GM18520 (cell line): ENCODE measurements around the gene NSMCE4A.
"Not testable (repeated sequence)": the region's sequence is repeated elsewhere in the genome, so short reads cannot be mapped to it uniquely, and the experiment has no call there.

ENCODE experiments used
- ATAC-seq: cut with Tn5 transposase; IDR thresholded peaks from one replicate; pipeline ENCODE4 v1.9.1; 2021; ENCODE audit not compliant: unreplicated experiment

NSMCE4A gene

GRCh38 chr10:121942749-121943416, 32.1 kb downstream of the NSMCE4A start:
- no peak for ATAC-seq

DNA sequence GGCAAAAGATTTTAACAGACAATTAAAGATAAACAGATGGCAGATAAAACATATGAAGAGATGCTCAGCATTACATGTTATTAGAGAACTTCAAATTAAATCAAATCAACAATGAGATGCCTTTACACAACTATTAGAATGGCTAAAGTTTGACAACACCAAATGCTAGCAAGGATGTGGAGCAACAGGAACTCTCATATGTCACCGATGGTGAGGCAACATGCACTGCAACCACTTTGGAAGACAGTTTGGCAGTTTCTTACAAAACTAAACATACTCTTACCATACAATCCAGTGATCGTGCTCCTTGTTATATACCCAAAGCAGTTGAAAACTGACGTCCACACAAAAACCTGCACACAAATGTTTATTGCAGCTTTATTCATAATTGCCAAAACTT, 33.5 kb downstream of the NSMCE4A start:
- no peak for ATAC-seq

DNA sequence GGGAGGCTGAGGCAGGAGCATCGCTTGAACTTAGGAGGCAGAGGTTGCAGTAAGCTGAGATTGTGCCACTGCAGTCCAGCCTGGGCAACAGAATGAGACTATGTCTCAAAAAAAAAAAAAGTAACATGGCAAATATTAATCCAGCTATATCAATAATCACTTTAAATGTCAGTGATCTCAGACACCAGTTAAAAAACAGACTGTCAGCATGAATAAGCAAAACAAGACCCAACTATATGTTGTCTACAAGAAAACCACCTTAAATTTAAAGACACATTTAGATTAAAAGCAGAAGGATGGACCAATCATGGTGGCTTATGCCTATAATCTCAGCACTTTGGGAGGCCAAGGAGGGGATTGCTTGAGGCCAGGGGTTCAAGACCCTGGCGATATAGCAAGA, 38.7 kb downstream of the NSMCE4A start:
- ATAC-seq: no peak

DNA sequence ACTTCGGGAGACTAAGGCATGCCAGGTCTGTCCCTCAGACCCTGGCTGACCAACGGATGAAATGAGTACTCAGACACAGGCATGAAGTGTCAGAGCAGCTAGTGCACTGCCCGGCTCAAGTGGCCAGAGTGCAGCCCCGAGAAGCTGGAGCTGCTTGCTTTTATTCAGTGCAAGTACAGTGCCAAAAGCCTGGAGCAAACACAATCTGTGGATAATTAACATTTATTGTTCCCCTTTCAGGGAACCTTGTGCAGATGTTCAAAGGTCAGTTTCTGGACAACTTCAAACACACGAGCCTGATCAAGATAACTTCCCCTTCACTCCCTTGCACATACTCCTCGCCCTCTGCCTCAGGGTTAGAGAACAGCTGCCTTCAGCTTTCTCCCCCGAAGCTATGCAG, 39.3 kb downstream of the NSMCE4A start:
- ATAC-seq: no peak

- ATAC-seq: not testable (repeated sequence)
Observed at GRCh38 chr10:121930268-121931085, 44.5 kb downstream of the NSMCE4A start.

GRCh38 chr10:121929585-121930267, 45.3 kb downstream of the NSMCE4A start:
- ATAC-seq: not testable (repeated sequence)

DNA sequence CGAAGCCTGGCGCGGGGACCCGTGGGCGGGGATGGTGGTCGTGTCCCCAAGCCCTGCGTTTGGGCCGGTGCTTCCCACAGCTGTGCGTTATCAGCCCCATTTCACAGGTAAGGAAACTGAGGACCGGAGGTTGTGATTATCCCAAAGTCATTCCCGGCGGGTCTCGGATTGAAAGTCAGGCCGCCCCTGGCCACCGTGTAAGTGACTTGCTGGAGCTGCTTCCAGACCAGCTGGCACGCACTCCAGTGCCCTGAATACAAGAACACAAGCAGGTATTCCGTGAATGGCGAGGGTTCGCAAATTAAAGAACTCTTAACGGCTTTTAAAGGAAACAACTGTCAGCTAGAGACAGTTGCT, 46.5 kb downstream of the NSMCE4A start:
- no peak for ATAC-seq

GRCh38 chr10:121927841-121928527, 47.0 kb downstream of the NSMCE4A start, which contains the start of gene ATE1:
Gene ATE1 (minus strand): TSS chr10:121928031. CDS start chr10:121927949, 82 bp downstream.
- ATAC-seq: peak; percentile 82

GRCh38 chr10:121927318-121927840, 47.6 kb downstream of the NSMCE4A start:
- peak; percentile 28 for ATAC-seq

GRCh38 chr10:121926671-121927317, 48.2 kb downstream of the NSMCE4A start:
- no peak for ATAC-seq

DNA sequence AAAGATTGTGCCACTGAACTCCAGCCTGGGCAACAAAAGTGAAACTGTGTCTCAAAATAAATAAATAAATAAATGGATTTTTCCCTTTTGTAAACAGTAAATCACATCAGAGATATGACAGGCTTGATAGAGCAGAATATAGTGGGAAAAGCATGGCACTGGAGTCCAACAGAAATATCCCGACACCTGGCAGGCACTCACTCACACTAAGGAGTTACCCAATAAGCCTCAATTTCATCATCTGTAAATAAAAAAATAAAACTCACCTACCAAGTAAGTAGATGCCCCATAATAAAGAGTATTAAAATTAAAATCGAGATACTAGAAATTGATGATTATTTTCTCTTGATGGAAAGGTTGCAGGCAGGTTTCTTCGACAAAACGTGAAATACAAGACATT, 48.9 kb downstream of the NSMCE4A start:
- no peak for ATAC-seq

GRCh38 chr10:121921238-121921931, 53.6 kb downstream of the NSMCE4A start:
- no peak for ATAC-seq

DNA sequence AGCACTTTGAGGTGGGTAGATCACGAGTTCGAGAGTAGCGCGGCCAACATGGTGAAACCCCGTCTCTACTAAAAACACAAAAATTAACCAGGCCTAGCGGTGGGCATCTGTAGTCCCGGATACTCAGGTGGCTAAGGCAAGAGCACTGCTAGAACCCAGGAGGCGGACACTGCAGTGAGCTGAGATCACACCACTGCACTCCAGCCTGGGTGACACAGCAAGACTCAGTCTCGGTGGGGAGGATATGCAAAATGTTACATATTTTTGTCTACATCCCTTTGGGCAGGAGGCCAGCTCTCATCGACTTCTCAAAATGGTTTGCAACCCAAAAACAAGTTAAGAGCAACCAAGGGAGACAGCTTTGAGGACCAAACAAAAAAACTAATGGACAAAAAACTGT, 55.4 kb downstream of the NSMCE4A start:
- peak; percentile 48 for ATAC-seq

DNA sequence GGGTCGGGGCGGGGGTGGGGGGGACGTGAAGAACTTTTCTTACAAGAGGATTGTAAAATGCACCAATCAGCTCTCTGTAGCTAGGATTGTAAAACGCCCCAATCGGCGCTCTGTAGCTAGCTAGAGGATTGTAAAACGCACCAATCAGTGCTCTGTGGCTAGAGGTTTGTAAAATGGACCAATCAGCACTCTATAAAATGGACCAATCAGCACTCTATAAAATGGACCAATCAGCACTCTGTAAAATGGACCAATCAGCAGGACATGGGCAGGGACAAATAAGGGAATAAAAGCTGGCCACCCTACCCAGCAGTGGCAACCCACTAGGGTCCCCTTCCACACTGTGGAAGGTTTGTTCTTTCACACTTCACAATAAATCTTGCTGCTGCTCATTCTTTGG, 56.2 kb downstream of the NSMCE4A start:
- not testable (repeated sequence) for ATAC-seq

- ATAC-seq: no peak
Observed at GRCh38 chr10:121914661-121915060, 60.4 kb downstream of the NSMCE4A start.

DNA sequence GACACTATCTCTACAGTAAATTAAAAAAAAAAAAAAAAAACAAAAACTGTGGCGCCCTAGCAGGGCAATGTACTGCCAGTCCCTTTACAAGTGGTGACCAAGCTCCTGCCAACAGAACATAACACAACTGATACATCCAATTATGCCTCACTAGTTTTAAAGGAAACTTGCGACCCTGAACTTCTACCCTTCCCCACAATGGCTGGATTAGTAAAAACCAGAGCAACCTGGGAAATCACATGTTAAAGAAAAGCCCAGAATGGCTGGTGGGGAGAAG, 63.7 kb downstream of the NSMCE4A start:
- no peak for ATAC-seq

- ATAC-seq: peak; percentile 50
Observed at GRCh38 chr10:121910673-121911420, 64.2 kb downstream of the NSMCE4A start.
